Measurements from ENCODE around the gene MYH1.

DNA sequence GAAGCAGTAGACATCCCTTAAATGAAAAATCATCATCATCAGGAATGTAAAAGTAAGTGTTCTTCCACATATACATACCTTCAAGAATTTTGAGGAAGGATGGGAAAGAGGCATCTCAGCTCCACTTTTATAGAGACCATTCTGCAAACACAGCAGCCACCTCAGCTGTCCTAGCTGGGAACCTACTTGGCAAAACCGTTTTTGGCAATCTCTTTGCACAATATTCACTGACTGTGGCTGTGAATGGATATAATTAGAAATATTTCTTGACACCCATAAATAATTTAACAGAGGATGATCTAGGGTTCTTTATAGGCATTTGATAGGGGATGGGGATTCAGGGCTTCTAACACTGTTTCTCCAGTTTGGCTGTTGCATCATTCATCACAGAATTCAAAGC is 48.9 kb downstream of the MYH1 start, which contains the start of gene MYH4:
- no peak for TF ChIP-seq POLR2A (IDR thresholded peaks at IDR 0.05)
- TF ChIP-seq, protein P1, sequence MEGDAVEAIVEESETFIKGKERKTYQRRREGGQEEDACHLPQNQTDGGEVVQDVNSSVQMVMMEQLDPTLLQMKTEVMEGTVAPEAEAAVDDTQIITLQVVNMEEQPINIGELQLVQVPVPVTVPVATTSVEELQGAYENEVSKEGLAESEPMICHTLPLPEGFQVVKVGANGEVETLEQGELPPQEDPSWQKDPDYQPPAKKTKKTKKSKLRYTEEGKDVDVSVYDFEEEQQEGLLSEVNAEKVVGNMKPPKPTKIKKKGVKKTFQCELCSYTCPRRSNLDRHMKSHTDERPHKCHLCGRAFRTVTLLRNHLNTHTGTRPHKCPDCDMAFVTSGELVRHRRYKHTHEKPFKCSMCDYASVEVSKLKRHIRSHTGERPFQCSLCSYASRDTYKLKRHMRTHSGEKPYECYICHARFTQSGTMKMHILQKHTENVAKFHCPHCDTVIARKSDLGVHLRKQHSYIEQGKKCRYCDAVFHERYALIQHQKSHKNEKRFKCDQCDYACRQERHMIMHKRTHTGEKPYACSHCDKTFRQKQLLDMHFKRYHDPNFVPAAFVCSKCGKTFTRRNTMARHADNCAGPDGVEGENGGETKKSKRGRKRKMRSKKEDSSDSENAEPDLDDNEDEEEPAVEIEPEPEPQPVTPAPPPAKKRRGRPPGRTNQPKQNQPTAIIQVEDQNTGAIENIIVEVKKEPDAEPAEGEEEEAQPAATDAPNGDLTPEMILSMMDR (IDR thresholded peaks at IDR 0.05), result no peak
